OCI-LY3 (cell line): ENCODE results near the gene SYT1.

ENCODE experiments used
- EZH2phosphoT487 ChIP-seq: fragments of 200-600 bp; shearing (Covaris generic); IDR thresholded peaks from 2 replicates; pipeline ENCODE4 v1.6.1; 2018; ENCODE audit warnings: antibody characterized with exemption, mixed run types, low read depth
- TF ChIP-seq, protein P1 (sequence below): fragments of 200-600, 300-600 bp; sonication (generic); IDR thresholded peaks from 2 replicates; pipeline ENCODE4 v1.5.1; 2014; ENCODE audit warnings: antibody characterized with exemption, low read length, low read depth

DNA sequence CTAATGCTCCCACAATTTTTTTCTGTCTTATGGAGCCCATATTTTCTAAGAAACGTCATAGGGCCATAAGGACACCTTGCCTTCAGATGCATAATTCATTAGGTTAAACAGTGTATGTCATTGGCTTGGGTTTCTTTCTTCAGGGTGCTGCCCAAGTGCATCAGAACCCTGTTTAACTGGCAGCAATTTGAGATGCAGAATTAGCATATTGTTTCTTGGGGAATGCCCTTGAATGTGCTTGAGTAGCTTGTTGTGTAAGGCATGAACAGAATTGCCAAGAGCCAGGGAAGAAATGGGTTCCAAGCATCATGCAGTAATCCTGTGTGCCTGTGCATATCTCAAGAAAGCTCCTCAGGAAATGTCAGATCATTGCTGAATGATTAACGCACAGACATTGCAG lies 277.2 kb downstream of the SYT1 start:
- TF ChIP-seq, protein P1, sequence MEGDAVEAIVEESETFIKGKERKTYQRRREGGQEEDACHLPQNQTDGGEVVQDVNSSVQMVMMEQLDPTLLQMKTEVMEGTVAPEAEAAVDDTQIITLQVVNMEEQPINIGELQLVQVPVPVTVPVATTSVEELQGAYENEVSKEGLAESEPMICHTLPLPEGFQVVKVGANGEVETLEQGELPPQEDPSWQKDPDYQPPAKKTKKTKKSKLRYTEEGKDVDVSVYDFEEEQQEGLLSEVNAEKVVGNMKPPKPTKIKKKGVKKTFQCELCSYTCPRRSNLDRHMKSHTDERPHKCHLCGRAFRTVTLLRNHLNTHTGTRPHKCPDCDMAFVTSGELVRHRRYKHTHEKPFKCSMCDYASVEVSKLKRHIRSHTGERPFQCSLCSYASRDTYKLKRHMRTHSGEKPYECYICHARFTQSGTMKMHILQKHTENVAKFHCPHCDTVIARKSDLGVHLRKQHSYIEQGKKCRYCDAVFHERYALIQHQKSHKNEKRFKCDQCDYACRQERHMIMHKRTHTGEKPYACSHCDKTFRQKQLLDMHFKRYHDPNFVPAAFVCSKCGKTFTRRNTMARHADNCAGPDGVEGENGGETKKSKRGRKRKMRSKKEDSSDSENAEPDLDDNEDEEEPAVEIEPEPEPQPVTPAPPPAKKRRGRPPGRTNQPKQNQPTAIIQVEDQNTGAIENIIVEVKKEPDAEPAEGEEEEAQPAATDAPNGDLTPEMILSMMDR, result no peak
- TF ChIP-seq EZH2phosphoT487, result no peak
